WI38 (cell line): Measurements from ENCODE around the gene B3GNT3.
"Not testable (repeated sequence)": the region's sequence is repeated elsewhere in the genome, so short reads cannot be mapped to it uniquely, and the experiment has no call there.

Experiments used
- H3K4me3 ChIP-seq: 2 replicates; pipeline ENCODE4 v1.5.1; 2011; ENCODE audit warnings: low read depth, mild to moderate bottlenecking, control low read depth, low read length
- CTCF ChIP-seq: IDR thresholded peaks from 2 replicates; pipeline ENCODE4 v1.5.1; 2012; ENCODE audit warnings: low read depth, mild to moderate bottlenecking, control low read depth, low read length

Gene B3GNT3

GRCh38 chr19:17780781-17781180 lies 14.2 kb upstream of the B3GNT3 start:
- TF ChIP-seq CTCF = no peak
- no peak overlapping the region for H3K4me3 ChIP-seq

- not testable (repeated sequence) for H3K4me3 ChIP-seq
Observed at GRCh38 chr19:17783721-17784120, 11.2 kb upstream of the B3GNT3 start.

GRCh38 chr19:17784201-17785008 lies 10.5 kb upstream of the B3GNT3 start:
- no peak overlapping the region for H3K4me3 ChIP-seq
- TF ChIP-seq CTCF = peak; percentile 84

- no peak for TF ChIP-seq CTCF
- no peak overlapping the region for H3K4me3 ChIP-seq
Observed at GRCh38 chr19:17787274-17787913, 7.5 kb upstream of the B3GNT3 start.

- H3K4me3 ChIP-seq = no peak overlapping the region
- no peak for TF ChIP-seq CTCF
Observed at GRCh38 chr19:17788632-17789031, 6.3 kb upstream of the B3GNT3 start.

- TF ChIP-seq CTCF = no peak
- no peak overlapping the region for H3K4me3 ChIP-seq
Observed at GRCh38 chr19:17790059-17790780, 4.7 kb upstream of the B3GNT3 start.

GRCh38 chr19:17794412-17794730 lies 567 bp upstream of the B3GNT3 start:
- no peak overlapping the region for H3K4me3 ChIP-seq
- TF ChIP-seq CTCF = no peak
